K562 (cell line): ENCODE results near the gene SEBOX. TPM values are rescaled to one million over a fixed set of nuclear protein-coding genes. Genes with fewer than 3 reads are reported as not detected.

Experiments used
- ATAC-seq: fragments of 200-7000 bp; cut with Tn5 transposase; 3 replicates; pipeline ENCODE4 v1.9.1; 2020; ENCODE audit warnings: moderate library complexity
- BruUV-seq: library from RNA; stranded (reverse); fragments of 400-500 nt; replicated peaks from 2 replicates; lab custom pipeline; 2021; lab: Mats Ljungman, UMichigan
- CTCF ChIA-PET: fragments of 300-600 bp; formaldehyde crosslinking; extraction: SDS; loops from one replicate; lab custom pipeline; 2021; ENCODE audit warnings: low intra/inter-chr PET ratio; lab: Yijun Ruan, JAX
- POLR2A ChIA-PET: fragments of 300-600, 350-650 bp; sonication (Branson Sonifier 250); formaldehyde crosslinking; extraction: SDS; loops from one replicate; lab custom pipeline; 2021; ENCODE audit warnings: antibody characterized with exemption, inconsistent platforms; lab: Yijun Ruan, JAX
- DNase-seq, 4 experiments: peaks; one replicate each; pipeline versions ENCODE4 v3.0.0 to v3.0.0-alpha.2; 2011 to 2018; ENCODE audit warnings: low spot score in 3 of 4, mixed read lengths in 3 of 4; ENCODE audit errors: extremely low read depth in 1 of 4
- FAIRE-seq: peaks from 2 replicates; lab custom pipeline; 2011; peaks lifted over from hg19 to GRCh38; lab: Jason Lieb, UNC
- H2AFZ ChIP-seq: 2 replicates; pipeline ENCODE4 v1.6.0; 2011; ENCODE audit warnings: low read depth, low read length, control low read depth, inconsistent platforms
- H3K27ac ChIP-seq: fragments of 200-600 bp; 3 replicates; pipeline ENCODE4 v1.8.0; 2011; ENCODE audit warnings: low read depth, mild to moderate bottlenecking, control low read depth, inconsistent platforms, low read length, moderate library complexity, mixed read lengths; ENCODE audit errors: extremely low read depth
- H3K27me3 ChIP-seq, 2 experiments: fragments of 300-600 bp in 1 of 2; 2 replicates in 1 of 2; 3 replicates in 1 of 2; pipeline versions ENCODE4 v1.6.0 to v1.8.0; 2011; ENCODE audit warnings: inconsistent platforms in 2 of 2, low read length in 2 of 2, mild to moderate bottlenecking in 1 of 2, mixed read lengths in 1 of 2, moderate library complexity in 1 of 2; ENCODE audit not compliant: control insufficient read depth in 2 of 2, insufficient read depth in 2 of 2
- H3K36me3 ChIP-seq: fragments of 300-600 bp; 3 replicates; pipeline ENCODE4 v1.8.0; 2011; ENCODE audit warnings: mild to moderate bottlenecking, low read length, inconsistent platforms; ENCODE audit not compliant: control insufficient read depth, insufficient read depth
- H3K4me1 ChIP-seq, 2 experiments: fragments of 200-600 bp in 1 of 2; replicated peaks in 1 of 2; 2 replicates in 1 of 2; 3 replicates in 1 of 2; pipeline versions ENCODE4 v1.5.1 to v1.8.0; 2011; ENCODE audit warnings: inconsistent platforms in 2 of 2, low read length in 2 of 2, mild to moderate bottlenecking in 1 of 2, mixed read lengths in 1 of 2, moderate library complexity in 1 of 2; ENCODE audit not compliant: control insufficient read depth in 2 of 2, insufficient read depth in 2 of 2
- H3K4me2 ChIP-seq: 2 replicates; pipeline ENCODE4 v1.6.1; 2011; ENCODE audit warnings: low read length, control low read depth, inconsistent platforms, mixed read lengths; ENCODE audit not compliant: insufficient read depth
- H3K4me3 ChIP-seq: fragments of 200-600 bp; sonication (generic), shearing (Covaris generic); 2 replicates; pipeline ENCODE4 v1.5.1; 2016; ENCODE audit warnings: control low read depth, inconsistent platforms
- H3K79me2 ChIP-seq: fragments of 200-600 bp; 3 replicates; pipeline ENCODE4 v1.8.0; 2011; ENCODE audit warnings: low read length, inconsistent platforms; ENCODE audit not compliant: control insufficient read depth, insufficient read depth
- H3K9ac ChIP-seq, 2 experiments: 2 replicates each; pipeline versions ENCODE4 v1.6.0 to v1.6.1; 2011; ENCODE audit warnings: low read depth in 2 of 2, low read length in 2 of 2, control low read depth in 1 of 2, inconsistent platforms in 1 of 2, mild to moderate bottlenecking in 1 of 2, mixed read lengths in 1 of 2; ENCODE audit not compliant: insufficient read depth in 1 of 2
- H3K9me1 ChIP-seq: one replicate; pipeline ENCODE4 v1.6.0; 2011; ENCODE audit warnings: inconsistent platforms, mild to moderate bottlenecking, low read length, moderate library complexity; ENCODE audit not compliant: control insufficient read depth, insufficient read depth
- H3K9me3 ChIP-seq: replicated peaks from 2 replicates; pipeline ENCODE4 v1.5.1; 2011; ENCODE audit warnings: low read depth, low read length, inconsistent platforms; ENCODE audit not compliant: control insufficient read depth, insufficient read depth
- H4K20me1 ChIP-seq: replicated peaks from 2 replicates; pipeline ENCODE4 v1.6.1; 2011; ENCODE audit warnings: low read length, inconsistent platforms, mixed read lengths; ENCODE audit not compliant: control insufficient read depth, insufficient read depth
- ARID3B ChIP-seq: fragments of 250-450 bp; sonication (Bioruptor Pico); IDR thresholded peaks from 2 replicates; pipeline ENCODE4 v1.4.0; 2020; ENCODE audit warnings: borderline replicate concordance
- CHD2 ChIP-seq: IDR thresholded peaks from 2 replicates; pipeline ENCODE4 v1.6.1; 2011; ENCODE audit warnings: low read depth, low read length
- ELK1 ChIP-seq: sonication (generic); formaldehyde crosslinking; IDR thresholded peaks from 2 replicates; pipeline ENCODE4 v1.8.1; 2022; ENCODE audit warnings: missing genetic modification reagents
- PBX2 ChIP-seq, 2 experiments: IDR thresholded peaks in 1 of 2; conservative IDR thresholded peaks in 1 of 2; 2 replicates each; pipeline ENCODE4 v1.6.1; 2016; ENCODE audit warnings: low read depth in 2 of 2, mild to moderate bottlenecking in 1 of 2, missing compliant biosample characterization in 1 of 2, missing genetic modification characterization in 1 of 2, moderate library complexity in 1 of 2
- PCBP1 ChIP-seq: fragments of 200-400 bp; formaldehyde crosslinking; IDR thresholded peaks from 2 replicates; pipeline ENCODE4 v1.6.1; 2018; ENCODE audit warnings: mild to moderate bottlenecking, low read depth, low read length; ENCODE audit not compliant: poor library complexity, severe bottlenecking
- PHB2 ChIP-seq: fragments of 450-650 bp; IDR thresholded peaks from 2 replicates; pipeline ENCODE4 v1.6.1; 2017; ENCODE audit warnings: low read depth
- PHF21A ChIP-seq: fragments of 450-650 bp; IDR thresholded peaks from 2 replicates; pipeline ENCODE4 v1.6.1; 2017; ENCODE audit warnings: low read depth, borderline replicate concordance
- STAT5A ChIP-seq: IDR thresholded peaks from 2 replicates; pipeline ENCODE4 v1.6.1; 2012; ENCODE audit warnings: low read length, inconsistent platforms, borderline replicate concordance
- TCF7 ChIP-seq: sonication (generic); IDR thresholded peaks from 2 replicates; pipeline ENCODE4 v1.6.1; 2016; ENCODE audit warnings: antibody characterized with exemption, borderline replicate concordance
- THRB ChIP-seq: fragments of 450-650 bp; formaldehyde crosslinking; conservative IDR thresholded peaks from 2 replicates; pipeline ENCODE4 v1.4.0; 2022; ENCODE audit warnings: mild to moderate bottlenecking, missing genetic modification characterization
- ZNF212 ChIP-seq: fragments of 450-650 bp; formaldehyde crosslinking; IDR thresholded peaks from 2 replicates; pipeline ENCODE4 v1.4.0; 2020; ENCODE audit warnings: mild to moderate bottlenecking
- WGBS: fragments of 100-300 bp; shearing (Covaris generic); methylation state at CpG from one replicate; pipeline ENCODE4 v1.1.6; 2016; ENCODE audit warnings: low coverage, mixed read lengths; ENCODE audit not compliant: insufficient coverage; ENCODE audit errors: missing lambda C conversion rate; 5-methylcytosine and 5-hydroxymethylcytosine counted together
- in situ Hi-C: fragments of 300-500 bp; cut with MboI; formaldehyde crosslinking; loops from 4 replicates; pipeline ENCODE4 v1.15.0; 2018; ENCODE audit warnings: inconsistent platforms, mixed read lengths
- intact Hi-C: fragments of 100-400 bp; cut with micrococcal nuclease; formaldehyde crosslinking; loops from 2 replicates; pipeline ENCODE4 v1.14.2; 2022
- polyA plus RNA-seq, 8 experiments: library from polyadenylated mRNA; depleted of rRNA in 4 of 8; stranded (reverse) in 5 of 8; unstranded in 3 of 8; fragments of >200 nt; fragmentation: Nextera tagmentation in 2 of 8; fragmentation: Illumina TruSeq in 1 of 8; extraction: Ambion mirVana in 2 of 8; extraction: Trizol in 1 of 8; gene quantifications; 2 replicates each; pipeline versions ENCODE4 v1.2.1 to v1.2.3, GENCODE V29; 2011 to 2014; ENCODE audit warnings: inconsistent platforms in 1 of 8, missing spikeins in 1 of 8
- total RNA-seq, 7 experiments: library from RNA; depleted of rRNA in 6 of 7; stranded (reverse); fragments of >200 nt in 6 of 7; fragmentation: Illumina TruSeq in 2 of 7; extraction: Trizol in 2 of 7; gene quantifications; 2 replicates each; pipeline versions ENCODE4 v1.2.1 to v1.2.3, GENCODE V29; 2011 to 2021; ENCODE audit warnings: low replicate concordance in 1 of 7

The SEBOX gene
- total and polyA plus RNA-seq, 9 of the 15 experiments (the other 6 are each of a cell fraction or from before 2014, with no cell fraction given): not detected

GRCh38 chr17:28365487-28365886 lies 488 bp upstream of the SEBOX start:
- FAIRE-seq (no peak), DNase-seq (no peak), ATAC-seq (no peak)
- no peak overlapping the region for H2AFZ ChIP-seq
- H3K9me3 ChIP-seq: no peaks in the 10 kb centered on the region
- POLR2A ChIA-PET: interaction anchor here (1.6 to 2.8 kb wide), 3 partner anchors 8 to 24 kb away, joined by 8 to 9 read pairs (median 8); partner anchors contain the start of gene POLDIP2
- peaks cover under 1% of the 10 kb centered on the region for H3K9me1 ChIP-seq
- 46% methylated on average over 3 of the region's 3 CpGs for WGBS
- TF ChIP-seq PBX2 (CRISPR knock-in tag; IDR thresholded peaks at IDR 0.05; ENCODE audit: low read depth) (no peak), PBX2 (tag; conservative IDR thresholded peaks at IDR 0.05; ENCODE audit: low read depth) (no peak), PHF21A (no peak), ZNF212 (CRISPR knock-in tag) (no peak), PHB2 (no peak), ARID3B (CRISPR knock-in tag) (no peak), CHD2 (no peak), PCBP1 (no peak), ELK1 (CRISPR knock-in tag) (no peak), STAT5A (no peak), THRB (CRISPR knock-in tag) (no peak), TCF7 (no peak)
- H3K36me3 ChIP-seq: peaks cover 36% of the 10 kb centered on the region
- intact Hi-C loops: no loop called here
- no peak overlapping the region for H3K4me2 ChIP-seq
- H3K27me3 ChIP-seq: no peaks in the 10 kb centered on the region
- no peak overlapping the region for H3K27ac ChIP-seq
- H3K79me2 ChIP-seq: no peaks in the 10 kb centered on the region
- 0 out of 2 replicates have a peak, but pooled peaks cover 6% of the 10 kb centered on the region for H4K20me1 ChIP-seq
- BruUV-seq: no TSS peak
- H3K9ac ChIP-seq: peak overlapping the region in 1 of 2 experiments; percentile 13; a peak in 1 of 4 replicates
- no peak overlapping the region for H3K4me3 ChIP-seq
- peaks cover 10 to 27% of the 10 kb centered on the region in 2 experiments for H3K4me1 ChIP-seq
- in situ Hi-C loops: no loop called here
- CTCF ChIA-PET: no interaction called here
